GM12892 (cell line): ENCODE results near the gene LPCAT3. TPM values are rescaled to one million over a fixed set of nuclear protein-coding genes. Genes with fewer than 3 reads are reported as not detected.
"Not testable (repeated sequence)": the region's sequence is repeated elsewhere in the genome, so short reads cannot be mapped to it uniquely, and the experiment has no call there.

ENCODE experiments used
- DNase-seq: peaks from one replicate; pipeline ENCODE4 v3.0.0; 2011; ENCODE audit not compliant: insufficient read length
- FAIRE-seq: peaks from 2 replicates; lab custom pipeline; 2011; peaks lifted over from hg19 to GRCh38; lab: Jason Lieb, UNC
- POLR2A ChIP-seq: IDR thresholded peaks from 2 replicates; pipeline ENCODE4 v1.6.1; 2011; ENCODE audit warnings: low read depth, low read length, control low read depth
- POLR2AphosphoS5 ChIP-seq: IDR thresholded peaks from 2 replicates; pipeline ENCODE4 v1.6.1; 2011; ENCODE audit warnings: low read depth, low read length, control low read depth
- TAF1 ChIP-seq: IDR thresholded peaks from 2 replicates; pipeline ENCODE4 v1.6.1; 2011; ENCODE audit warnings: low read depth, mild to moderate bottlenecking, control low read depth, low read length, borderline replicate concordance
- polyA plus RNA-seq: library from polyadenylated mRNA; unstranded; fragments of >200 nt; gene quantifications from one replicate; pipeline ENCODE4 v1.2.1, GENCODE V29; 2012; ENCODE audit warnings: missing spikeins, inconsistent platforms; ENCODE audit not compliant: missing spikeins

LPCAT3 gene
- 16.2 TPM for polyA plus RNA-seq

- FAIRE-seq (peak; percentile 98), DNase-seq (peak; percentile 90)
- TF ChIP-seq TAF1 (no peak), POLR2A (peak; percentile 81), POLR2AphosphoS5 (peak; percentile 52; the same call in 1 of the 2 replicates)
These were observed at the start of gene LPCAT3 for GRCh38 chr12:7018350-7019042. TSS of gene LPCAT3 (minus strand) at chr12:7018476. CDS start at chr12:7018424, 52 bp downstream.

GRCh38 chr12:7067096-7067495 is 48.8 kb upstream of the LPCAT3 start:
- no peak for TF ChIP-seq POLR2A
- TF ChIP-seq TAF1 = no peak
- TF ChIP-seq POLR2AphosphoS5 = no peak
- no peak for FAIRE-seq
- no peak for DNase-seq

DNA sequence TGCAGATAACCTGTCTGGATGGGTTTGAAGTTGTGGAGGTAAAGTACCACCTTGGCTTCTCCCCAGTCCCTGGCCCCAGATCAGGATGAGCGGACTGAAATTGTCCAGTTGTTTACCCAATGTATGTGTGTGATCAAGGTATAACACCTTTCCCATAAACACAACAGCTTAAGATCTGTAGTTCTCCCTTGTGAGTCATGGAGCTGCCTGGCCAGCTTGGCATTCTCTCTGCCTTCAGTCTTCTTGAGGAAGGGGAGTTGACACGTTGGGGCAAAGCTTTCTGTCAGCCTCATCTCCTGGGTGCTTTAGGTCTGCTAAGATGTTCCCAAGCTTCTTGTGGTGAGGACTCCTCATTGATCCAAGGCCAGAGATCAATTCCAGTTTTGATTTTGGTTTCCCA is 48.3 kb upstream of the LPCAT3 start:
- FAIRE-seq = no peak
- no peak for DNase-seq
- no peak for TF ChIP-seq POLR2AphosphoS5
- no peak for TF ChIP-seq TAF1
- TF ChIP-seq POLR2A = no peak

- DNase-seq (no peak), FAIRE-seq (no peak)
- TF ChIP-seq TAF1 = no peak
- no peak for TF ChIP-seq POLR2AphosphoS5
- TF ChIP-seq POLR2A = no peak
These were observed 46.9 kb upstream of the LPCAT3 start for GRCh38 chr12:7065073-7065623.

- FAIRE-seq (no peak), DNase-seq (no peak)
- TF ChIP-seq POLR2A = no peak
- TF ChIP-seq POLR2AphosphoS5 = no peak
- no peak for TF ChIP-seq TAF1
These were observed 46.2 kb upstream of the LPCAT3 start for GRCh38 chr12:7064516-7064915.

- FAIRE-seq (no peak), DNase-seq (no peak)
- TF ChIP-seq TAF1 (no peak), POLR2A (no peak), POLR2AphosphoS5 (no peak)
These were observed 43.3 kb upstream of the LPCAT3 start for GRCh38 chr12:7061596-7061995.

- no peak for DNase-seq
- FAIRE-seq = no peak
- TF ChIP-seq POLR2AphosphoS5 (no peak), POLR2A (no peak), TAF1 (no peak)
These were observed 42.9 kb upstream of the LPCAT3 start for GRCh38 chr12:7061138-7061537.

- TF ChIP-seq TAF1 (no peak), POLR2A (no peak), POLR2AphosphoS5 (no peak)
- FAIRE-seq (no peak), DNase-seq (no peak)
These were observed 42.2 kb upstream of the LPCAT3 start, which contains the start of gene C1S for GRCh38 chr12:7060353-7060954. TSS of gene C1S (plus strand) at chr12:7060718. CDS start at chr12:7061913, 1,195 bp downstream.

DNA sequence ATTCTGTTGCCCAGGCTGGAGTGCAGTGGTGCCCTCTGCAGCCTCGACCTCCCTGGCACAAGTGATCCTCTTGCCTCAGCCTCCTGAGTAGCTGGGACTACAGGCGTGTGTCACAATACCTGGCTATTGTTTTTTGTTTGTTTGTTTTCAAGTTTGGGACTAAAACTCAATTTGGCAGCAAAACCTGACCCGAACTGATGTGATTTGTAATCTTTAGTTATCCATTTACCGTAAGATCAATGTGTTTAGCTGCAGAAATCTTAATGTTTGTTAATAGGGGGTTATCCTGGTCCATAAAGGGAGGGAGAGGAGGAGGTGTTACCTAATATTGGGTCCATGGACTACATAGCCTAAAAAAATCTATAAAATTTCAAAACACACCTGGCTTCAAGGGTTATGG is 41.5 kb upstream of the LPCAT3 start:
- TF ChIP-seq POLR2A = no peak
- no peak for TF ChIP-seq TAF1
- no peak for TF ChIP-seq POLR2AphosphoS5
- DNase-seq = no peak
- no peak for FAIRE-seq

GRCh38 chr12:7058850-7059395 is 40.6 kb upstream of the LPCAT3 start:
- DNase-seq (no peak), FAIRE-seq (no peak)
- TF ChIP-seq TAF1 (no peak), POLR2AphosphoS5 (no peak), POLR2A (no peak)

GRCh38 chr12:7058163-7058845 is 40.0 kb upstream of the LPCAT3 start:
- no peak for DNase-seq
- TF ChIP-seq POLR2A (no peak), POLR2AphosphoS5 (no peak), TAF1 (no peak)
- FAIRE-seq = no peak

GRCh38 chr12:7055736-7056135 is 37.5 kb upstream of the LPCAT3 start:
- not testable (repeated sequence) for DNase-seq, FAIRE-seq
